ENCODE measurements around the gene PRPF8. TPM values are rescaled to one million over a fixed set of nuclear protein-coding genes. Genes with fewer than 3 reads are reported as not detected.

Gene PRPF8
- polyA plus RNA-seq, 3 donors: 53.3 to 128 (median 78.0) TPM

- H3K9me3 Mint-ChIP-seq: no peaks in the 10 kb centered on the region
- no peak overlapping the region for H3K4me3 ChIP-seq (replicated peaks in 1 of 3; ENCODE audit: low read depth in 2 of 3, low read length in 3 of 3)
- H3K4me1 Mint-ChIP-seq: peaks cover 27% of the 10 kb centered on the region
- no peak for DNase-seq
- peaks cover 26 to 37% of the 10 kb centered on the region in 2 donors for H3K4me1 ChIP-seq (ENCODE audit: control insufficient read depth in 1 of 2, insufficient read depth in 2 of 2, low read length in 2 of 2)
- no peak overlapping the region for H2AFZ ChIP-seq (ENCODE audit: insufficient read depth, low read depth, low read length, poor library complexity, severe bottlenecking)
- TF ChIP-seq CTCF (IDR thresholded peaks at IDR 0.05): no peak
- no peak overlapping the region for H3K9ac ChIP-seq (ENCODE audit: insufficient read depth, low read length, poor library complexity, severe bottlenecking)
- no peak overlapping the region for H3K4me3 Mint-ChIP-seq
- intact Hi-C loops (cut with micrococcal nuclease): no loop called here
- H4K20me1 ChIP-seq (ENCODE audit: insufficient read depth, low read length): peaks cover 34% of the 10 kb centered on the region
- H3K4me2 ChIP-seq (replicated peaks; ENCODE audit: extremely low read depth, low read length, poor library complexity, severe bottlenecking): no peak overlapping the region
- no peak overlapping the region for H3K27ac ChIP-seq (ENCODE audit: low read depth in 1 of 2, low read length in 2 of 2)
- WGBS (ENCODE audit: insufficient coverage): 96% methylated on average over 4 of the region's 4 CpGs
- H3K27me3 ChIP-seq (ENCODE audit: control insufficient read depth in 2 of 2, insufficient read depth in 2 of 2, low read length in 2 of 2): no peaks in the 10 kb centered on the region
- H3K27me3 Mint-ChIP-seq (ENCODE audit: low read depth in 3 of 3): peaks cover 0 to 4% (median 3%) of the 10 kb centered on the region in 3 donors
- peaks cover 61 to 75% of the 10 kb centered on the region in 2 donors for H3K36me3 Mint-ChIP-seq
- H3K9me3 ChIP-seq (replicated peaks in 1 of 2; ENCODE audit: control insufficient read depth in 1 of 2, insufficient read depth in 1 of 2, low read length in 2 of 2): no peaks in the 10 kb centered on the region
- H3K36me3 ChIP-seq (replicated peaks in 1 of 2; ENCODE audit: control insufficient read depth in 1 of 2, insufficient read depth in 2 of 2, low read length in 2 of 2): peaks cover 57 to 60% of the 10 kb centered on the region in 2 donors
- H3K27ac Mint-ChIP-seq: no peak overlapping the region
- H3K79me2 ChIP-seq (ENCODE audit: insufficient read depth, low read length): no peaks in the 10 kb centered on the region
These were observed 33.2 kb downstream of the PRPF8 start for GRCh38 chr17:1651559-1651844.

GRCh38 chr17:1650731-1651558 is 33.7 kb downstream of the PRPF8 start:
- H3K27ac ChIP-seq (ENCODE audit: low read depth in 1 of 2, low read length in 2 of 2): peak overlapping the region in 1 of 2 donors; percentile 76
- H3K27ac Mint-ChIP-seq: peak overlapping the region in 3 of 7 donors; percentile 37 to 77 (median 54)

More at GRCh38 chr17:1650731-1651558, 33.7 kb downstream of the PRPF8 start:
- TF ChIP-seq CTCF (IDR thresholded peaks at IDR 0.05): no peak
- WGBS (ENCODE audit: insufficient coverage): 71% methylated on average over 13 of the region's 22 CpGs
- Histone ChIP-seq H3K4me2 (replicated peaks; ENCODE audit: extremely low read depth, low read length, poor library complexity, severe bottlenecking) (no peak overlapping the region), H2AFZ (ENCODE audit: insufficient read depth, low read depth, low read length, poor library complexity, severe bottlenecking) (no peak overlapping the region), H3K4me1 (ENCODE audit: control insufficient read depth in 1 of 2, insufficient read depth in 2 of 2, low read length in 2 of 2) (peaks cover 32 to 43% of the 10 kb centered on the region in 2 donors), H3K9ac (ENCODE audit: insufficient read depth, low read length, poor library complexity, severe bottlenecking) (no peak overlapping the region), H3K9me3 (replicated peaks in 1 of 2; ENCODE audit: control insufficient read depth in 1 of 2, insufficient read depth in 1 of 2, low read length in 2 of 2) (no peaks in the 10 kb centered on the region), H3K36me3 (replicated peaks in 1 of 2; ENCODE audit: control insufficient read depth in 1 of 2, insufficient read depth in 2 of 2, low read length in 2 of 2) (peaks cover 51 to 54% of the 10 kb centered on the region in 2 donors), H3K27me3 (ENCODE audit: control insufficient read depth in 2 of 2, insufficient read depth in 2 of 2, low read length in 2 of 2) (no peaks in the 10 kb centered on the region), H3K4me3 (replicated peaks in 1 of 3; ENCODE audit: low read depth in 2 of 3, low read length in 3 of 3) (no peak overlapping the region), H4K20me1 (ENCODE audit: insufficient read depth, low read length) (peaks cover 29% of the 10 kb centered on the region), H3K79me2 (ENCODE audit: insufficient read depth, low read length) (no peaks in the 10 kb centered on the region)
- Mint-ChIP-seq H3K9me3 (no peaks in the 10 kb centered on the region), H3K27me3 (ENCODE audit: low read depth in 3 of 3) (peaks cover 0 to 8% (median 3%) of the 10 kb centered on the region in 3 donors), H3K36me3 (peaks cover 58 to 72% of the 10 kb centered on the region in 2 donors), H3K4me1 (peaks cover 33% of the 10 kb centered on the region), H3K4me3 (no peak overlapping the region)
- intact Hi-C loops (cut with micrococcal nuclease): no loop called here
- DNase-seq: no peak

Data from CD14-positive monocyte (primary cell).